ENCODE measurements around the gene NCAM1.

- no peak for TF ChIP-seq CTCF (IDR thresholded peaks at IDR 0.05; ENCODE audit: low read length)
- no peak for TF ChIP-seq EZH2 (optimal IDR thresholded peaks at IDR 0.05; ENCODE audit: low read depth, low read length)
These were observed 304.1 kb downstream of the NCAM1 start for GRCh38 chr11:113265362-113265761.
